HG03135 (cell line): Measurements from ENCODE around the gene E4F1.
A peak's percentile ranks its signal among the peaks of the same experiment; 100 is the strongest.

Experiments used
- ATAC-seq: cut with Tn5 transposase; IDR thresholded peaks from one replicate; pipeline ENCODE4 v1.9.1; 2021; ENCODE audit warnings: mild to moderate bottlenecking, moderate library complexity; ENCODE audit not compliant: unreplicated experiment

E4F1 gene, protein sequence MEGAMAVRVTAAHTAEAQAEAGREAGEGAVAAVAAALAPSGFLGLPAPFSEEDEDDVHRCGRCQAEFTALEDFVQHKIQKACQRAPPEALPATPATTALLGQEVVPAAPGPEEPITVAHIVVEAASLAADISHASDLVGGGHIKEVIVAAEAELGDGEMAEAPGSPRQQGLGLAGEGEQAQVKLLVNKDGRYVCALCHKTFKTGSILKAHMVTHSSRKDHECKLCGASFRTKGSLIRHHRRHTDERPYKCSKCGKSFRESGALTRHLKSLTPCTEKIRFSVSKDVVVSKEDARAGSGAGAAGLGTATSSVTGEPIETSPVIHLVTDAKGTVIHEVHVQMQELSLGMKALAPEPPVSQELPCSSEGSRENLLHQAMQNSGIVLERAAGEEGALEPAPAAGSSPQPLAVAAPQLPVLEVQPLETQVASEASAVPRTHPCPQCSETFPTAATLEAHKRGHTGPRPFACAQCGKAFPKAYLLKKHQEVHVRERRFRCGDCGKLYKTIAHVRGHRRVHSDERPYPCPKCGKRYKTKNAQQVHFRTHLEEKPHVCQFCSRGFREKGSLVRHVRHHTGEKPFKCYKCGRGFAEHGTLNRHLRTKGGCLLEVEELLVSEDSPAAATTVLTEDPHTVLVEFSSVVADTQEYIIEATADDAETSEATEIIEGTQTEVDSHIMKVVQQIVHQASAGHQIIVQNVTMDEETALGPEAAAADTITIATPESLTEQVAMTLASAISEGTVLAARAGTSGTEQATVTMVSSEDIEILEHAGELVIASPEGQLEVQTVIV

GRCh38 chr16:2223221-2223941 is at the start of gene E4F1:
Gene E4F1, plus strand, starts transcription at chr16:2223591. Its CDS starts 23 bp downstream, at chr16:2223614.
- peak; percentile 94 for ATAC-seq

DNA sequence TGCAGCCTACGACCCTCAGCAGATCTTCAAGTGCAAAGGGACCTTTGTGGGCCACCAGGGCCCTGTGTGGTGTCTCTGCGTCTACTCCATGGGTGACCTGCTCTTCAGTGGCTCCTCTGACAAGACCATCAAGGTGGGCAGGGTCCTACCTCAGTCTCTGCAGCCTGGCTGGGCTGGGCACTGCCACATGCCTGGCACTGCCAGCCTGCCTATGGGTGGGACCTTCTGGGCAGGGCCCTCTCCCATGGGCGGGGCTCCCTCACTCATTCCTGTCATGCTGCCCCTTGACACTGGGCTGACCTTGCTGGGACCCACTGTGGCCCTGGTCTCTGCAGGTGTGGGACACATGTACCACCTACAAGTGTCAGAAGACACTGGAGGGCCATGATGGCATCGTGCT is 49.5 kb upstream of the E4F1 start:
- no peak for ATAC-seq

- no peak for ATAC-seq
These were observed 48.8 kb upstream of the E4F1 start for GRCh38 chr16:2174396-2175131.

DNA sequence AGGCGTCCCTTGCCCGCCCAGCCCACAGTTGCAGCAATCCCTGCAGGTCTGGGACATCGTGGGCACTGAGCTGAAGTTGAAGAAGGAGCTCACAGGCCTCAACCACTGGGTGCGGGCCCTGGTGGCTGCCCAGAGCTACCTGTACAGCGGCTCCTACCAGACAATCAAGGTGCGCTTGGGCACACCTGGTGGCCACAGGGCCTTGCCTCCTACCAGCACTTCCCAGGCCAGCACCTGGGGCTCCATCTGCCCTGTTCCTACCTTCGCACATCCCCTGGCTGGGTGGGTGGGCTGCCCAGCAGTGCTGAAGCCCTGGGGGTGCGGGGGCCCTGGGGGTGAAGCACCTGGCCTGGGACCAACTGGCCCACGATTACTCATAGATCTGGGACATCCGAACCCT is 47.9 kb upstream of the E4F1 start:
- ATAC-seq = no peak

DNA sequence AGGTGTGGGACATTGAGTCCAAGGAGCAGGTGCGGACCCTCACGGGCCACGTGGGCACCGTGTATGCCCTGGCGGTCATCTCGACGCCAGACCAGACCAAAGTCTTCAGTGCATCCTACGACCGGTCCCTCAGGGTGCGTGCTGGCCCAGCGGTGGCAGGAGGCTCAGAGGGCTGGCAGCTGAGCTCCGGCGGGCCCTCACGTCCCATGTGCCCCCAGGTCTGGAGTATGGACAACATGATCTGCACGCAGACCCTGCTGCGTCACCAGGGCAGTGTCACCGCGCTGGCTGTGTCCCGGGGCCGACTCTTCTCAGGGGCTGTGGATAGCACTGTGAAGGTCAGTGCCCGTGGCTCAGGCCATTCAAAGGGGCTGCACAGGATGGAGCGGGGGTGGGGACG is 47.3 kb upstream of the E4F1 start:
- ATAC-seq = no peak

GRCh38 chr16:2177101-2177500 is 46.3 kb upstream of the E4F1 start:
- ATAC-seq = no peak

- no peak for ATAC-seq
These were observed 45.8 kb upstream of the E4F1 start for GRCh38 chr16:2177561-2177960.

DNA sequence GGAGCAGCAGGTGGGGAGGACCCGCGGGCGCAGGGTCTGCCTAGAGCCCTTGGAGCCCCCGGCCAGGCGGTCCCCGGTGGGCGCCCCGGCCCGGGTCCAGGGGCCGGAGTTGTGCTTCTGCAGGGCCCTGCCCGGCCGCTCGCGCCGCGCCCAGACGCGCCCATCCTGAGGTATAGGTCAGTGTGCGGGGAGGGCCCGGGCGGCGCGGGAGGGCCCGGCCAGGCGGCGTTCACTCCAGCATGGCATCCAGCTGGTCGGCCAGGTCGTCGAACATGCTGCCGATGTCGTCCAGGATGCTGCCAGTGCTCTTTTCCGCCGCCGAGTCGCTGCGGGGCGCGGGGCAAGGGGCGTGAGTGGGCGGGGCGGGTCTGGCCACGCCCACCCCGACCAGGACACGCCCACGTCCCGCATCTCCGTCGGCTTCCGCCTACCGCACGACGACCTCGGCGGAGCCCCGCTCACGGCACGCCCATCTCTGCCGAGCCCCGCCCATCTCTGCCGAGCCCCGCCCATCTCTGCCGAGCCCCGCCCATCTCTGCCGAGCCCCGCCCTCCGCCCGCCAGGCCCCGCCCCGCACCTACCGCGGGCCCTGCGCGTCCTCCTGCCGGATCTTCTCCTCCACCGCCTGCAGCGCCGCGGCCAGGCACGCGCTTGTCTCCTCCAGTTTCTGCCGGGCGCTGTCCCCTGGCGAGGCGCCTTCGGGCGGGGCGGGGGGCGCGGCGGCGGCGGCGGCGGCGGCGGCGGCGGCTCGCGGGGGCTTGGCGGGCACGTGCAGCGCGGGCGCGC is 44.9 kb upstream of the E4F1 start:
- no peak for ATAC-seq

GRCh38 chr16:2179107-2179501 is 44.3 kb upstream of the E4F1 start:
- ATAC-seq = no peak

DNA sequence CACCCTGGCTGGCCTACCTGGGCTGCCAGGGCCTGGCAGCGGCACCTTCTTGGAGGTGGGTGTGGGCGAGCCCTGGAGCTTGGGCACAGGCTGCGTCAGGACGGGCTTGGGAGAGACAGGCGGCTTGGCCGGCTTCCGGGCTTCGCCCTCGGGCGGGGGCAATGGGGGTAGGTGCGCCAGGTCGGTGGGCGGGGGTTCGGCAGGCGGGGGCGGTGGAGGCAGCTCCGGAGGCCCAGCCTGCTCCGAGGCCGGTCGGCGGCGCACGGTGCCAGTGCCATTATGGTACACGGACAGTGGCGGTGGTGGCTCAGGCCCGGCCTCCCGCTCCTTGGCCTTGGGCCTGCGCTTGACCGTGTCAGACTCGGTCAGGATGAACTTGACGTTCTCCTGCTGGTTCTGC is 43.8 kb upstream of the E4F1 start:
- ATAC-seq = no peak

- ATAC-seq = no peak
These were observed 42.9 kb upstream of the E4F1 start for GRCh38 chr16:2180461-2180860.

- ATAC-seq = no peak
These were observed 42.1 kb upstream of the E4F1 start for GRCh38 chr16:2180962-2181923.

GRCh38 chr16:2181952-2182351 is 41.4 kb upstream of the E4F1 start:
- ATAC-seq = no peak

GRCh38 chr16:2183671-2184070 is 39.7 kb upstream of the E4F1 start:
- ATAC-seq = no peak

GRCh38 chr16:2184346-2184745 is 39.0 kb upstream of the E4F1 start:
- no peak for ATAC-seq

DNA sequence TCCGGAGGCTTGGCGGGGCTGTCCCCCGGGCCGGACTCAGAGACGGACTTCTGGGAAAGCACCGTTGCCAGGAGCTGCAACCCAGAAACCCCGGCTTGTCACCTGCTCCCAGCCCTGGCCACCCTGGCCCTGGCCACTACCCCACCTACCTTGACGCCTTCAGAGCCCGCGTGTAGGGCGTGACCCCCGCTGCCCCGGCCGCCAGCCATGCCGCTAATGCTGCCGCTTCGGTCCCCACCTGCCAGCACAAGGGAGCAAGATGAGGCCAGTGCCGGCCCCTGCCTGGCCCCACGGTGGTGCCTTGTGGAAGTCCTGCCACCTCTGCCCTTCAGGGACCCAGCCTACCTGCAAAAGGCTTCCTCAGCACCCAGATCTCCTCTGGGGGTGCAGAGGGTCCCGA is 38.4 kb upstream of the E4F1 start:
- ATAC-seq = no peak

DNA sequence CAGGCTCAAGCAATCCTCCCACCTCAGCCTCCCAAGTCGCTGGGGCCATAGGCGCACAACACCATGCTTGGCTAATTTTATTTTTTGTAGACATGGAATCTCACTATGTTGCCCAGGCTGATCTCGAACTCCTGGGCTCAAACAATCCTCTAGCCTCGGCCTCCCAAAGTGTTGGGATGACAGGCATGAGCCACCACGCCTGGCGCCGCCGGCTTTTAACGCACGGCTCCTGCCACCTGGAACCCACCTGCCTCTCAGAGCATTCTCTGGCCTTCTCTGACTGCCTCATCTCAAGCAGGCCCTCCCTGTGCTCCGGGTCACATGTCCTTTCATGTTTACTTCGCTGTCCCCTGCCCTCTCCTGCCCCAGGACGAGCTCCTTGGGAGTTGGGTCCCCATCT is 37.3 kb upstream of the E4F1 start:
- no peak for ATAC-seq

GRCh38 chr16:2186505-2186904 is 36.9 kb upstream of the E4F1 start:
- no peak for ATAC-seq

DNA sequence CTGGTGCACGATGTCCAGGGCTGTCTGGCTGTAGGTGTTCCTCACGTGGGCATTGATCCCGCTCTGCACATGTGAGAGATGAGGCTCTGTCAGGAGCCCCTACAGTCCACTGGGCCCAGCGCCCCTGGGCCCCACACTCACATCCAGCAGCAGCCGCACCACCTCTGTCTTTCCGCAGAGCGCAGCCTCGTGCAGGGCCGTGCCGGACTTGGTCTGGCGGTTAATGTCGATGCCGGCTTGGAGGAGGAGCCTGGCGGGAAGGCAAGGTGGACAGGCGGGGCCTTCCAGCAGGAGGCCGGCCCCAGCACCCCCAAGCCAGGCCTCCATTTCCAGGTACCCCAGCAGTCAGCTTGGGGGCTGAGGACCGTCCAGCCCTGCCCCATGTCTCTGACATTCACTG is 36.2 kb upstream of the E4F1 start:
- ATAC-seq = no peak
